ENCODE data around the gene RWDD4.

- TF ChIP-seq POLR2A (IDR thresholded peaks at IDR 0.05; ENCODE audit: low read depth, low read length) (no peak), TAF1 (IDR thresholded peaks at IDR 0.05; ENCODE audit: low read depth, low read length) (no peak), POLR2AphosphoS5 (IDR thresholded peaks at IDR 0.05; ENCODE audit: low read depth, low read length) (no peak), PAX5 (IDR thresholded peaks at IDR 0.05; ENCODE audit: insufficient read depth, low read length, severe bottlenecking) (no peak)
These were observed 32.0 kb upstream of the RWDD4 start for GRCh38 chr4:183691006-183691405.
